Measurements from ENCODE around the gene PDC. TPM values are rescaled to one million over a fixed set of nuclear protein-coding genes. Genes with fewer than 3 reads are reported as not detected.

The PDC gene
- total RNA-seq, 6 experiments from 2014 or later, result 0.17 TPM; not detected in 4

DNA sequence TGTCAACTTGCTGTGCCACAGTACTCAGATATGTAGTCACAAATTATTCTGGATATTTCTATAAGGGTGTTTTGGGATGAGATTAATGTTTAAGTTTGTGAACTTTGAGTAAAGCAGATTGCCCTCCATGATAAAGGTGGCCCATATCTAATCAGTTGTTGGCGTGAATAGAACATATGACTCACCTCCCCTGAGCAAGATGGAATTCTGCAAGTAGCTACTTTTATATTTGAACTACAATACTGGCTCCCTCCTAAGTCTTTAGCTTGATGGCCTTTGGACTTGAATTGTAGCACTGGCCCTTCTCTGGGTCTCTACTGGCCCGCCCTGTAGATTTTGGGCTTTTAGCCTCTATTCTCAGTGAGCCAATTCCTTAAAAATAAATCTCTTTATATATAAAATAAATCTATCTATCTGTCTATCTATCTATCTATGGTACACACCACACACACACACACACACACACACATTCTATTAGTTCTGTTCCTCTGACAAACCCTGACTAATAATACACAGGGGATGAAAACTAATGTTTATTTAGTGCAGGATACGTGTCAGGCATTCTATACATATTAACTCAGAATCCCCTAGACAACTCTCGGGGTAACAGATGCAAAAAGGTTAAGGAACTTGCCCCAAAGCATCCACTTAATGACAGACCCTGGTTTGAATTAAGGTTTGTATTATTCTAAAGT is 37.9 kb upstream of the PDC start:
- peak overlapping the region; percentile 95 for H3K27ac Mint-ChIP-seq
- H3K36me3 Mint-ChIP-seq (ENCODE audit: low read depth), result peaks cover 8% of the 10 kb centered on the region
- no peaks in the 10 kb centered on the region for H3K9me3 Mint-ChIP-seq
- no peaks in the 10 kb centered on the region for H3K27me3 Mint-ChIP-seq (ENCODE audit: insufficient read depth)
- H3K4me3 Mint-ChIP-seq, result peak overlapping the region; percentile 28; the same call in 1 of the 2 replicates
- peaks cover 83% of the 10 kb centered on the region for H3K4me1 Mint-ChIP-seq (ENCODE audit: low read depth)
- DNase-seq, result peak; percentile 86
- no peak for TF ChIP-seq CTCF (IDR thresholded peaks at IDR 0.05)

DNA sequence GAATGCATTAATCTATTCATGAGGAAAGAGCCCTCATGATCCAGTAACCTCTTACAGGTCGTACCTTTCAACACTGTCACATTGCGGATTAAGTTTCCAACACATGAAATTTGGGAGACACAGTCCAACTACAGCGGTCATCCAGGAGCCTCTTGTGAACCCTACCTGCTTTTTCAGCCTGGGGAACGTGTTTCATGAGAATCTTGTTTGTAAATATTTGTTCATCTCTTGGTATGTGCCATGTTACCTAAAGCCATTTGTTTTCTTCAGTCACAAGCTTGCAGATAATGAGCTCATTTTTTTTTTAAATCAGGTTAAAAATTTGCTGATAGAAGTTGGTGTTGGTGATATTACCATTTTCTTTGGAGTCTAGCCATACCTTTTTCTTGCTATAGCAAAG is 37.2 kb upstream of the PDC start:
- H3K9me3 Mint-ChIP-seq, result no peaks in the 10 kb centered on the region
- peak overlapping the region; percentile 95 for H3K27ac Mint-ChIP-seq
- no peak overlapping the region for H3K4me3 Mint-ChIP-seq
- peaks cover 81% of the 10 kb centered on the region for H3K4me1 Mint-ChIP-seq (ENCODE audit: low read depth)
- H3K36me3 Mint-ChIP-seq (ENCODE audit: low read depth), result peaks cover 8% of the 10 kb centered on the region
- no peaks in the 10 kb centered on the region for H3K27me3 Mint-ChIP-seq (ENCODE audit: insufficient read depth)
- no peak for DNase-seq
- no peak for TF ChIP-seq CTCF (IDR thresholded peaks at IDR 0.05)

- Mint-ChIP-seq H3K9me3 (no peaks in the 10 kb centered on the region), H3K4me1 (ENCODE audit: low read depth) (peaks cover 81% of the 10 kb centered on the region), H3K36me3 (ENCODE audit: low read depth) (peaks cover 8% of the 10 kb centered on the region), H3K4me3 (no peak overlapping the region), H3K27ac (peak overlapping the region; percentile 95), H3K27me3 (ENCODE audit: insufficient read depth) (no peaks in the 10 kb centered on the region)
- no peak for TF ChIP-seq CTCF (IDR thresholded peaks at IDR 0.05)
- DNase-seq, result no peak
Observed at GRCh38 chr1:186497651-186498050, 36.7 kb upstream of the PDC start.

DNA sequence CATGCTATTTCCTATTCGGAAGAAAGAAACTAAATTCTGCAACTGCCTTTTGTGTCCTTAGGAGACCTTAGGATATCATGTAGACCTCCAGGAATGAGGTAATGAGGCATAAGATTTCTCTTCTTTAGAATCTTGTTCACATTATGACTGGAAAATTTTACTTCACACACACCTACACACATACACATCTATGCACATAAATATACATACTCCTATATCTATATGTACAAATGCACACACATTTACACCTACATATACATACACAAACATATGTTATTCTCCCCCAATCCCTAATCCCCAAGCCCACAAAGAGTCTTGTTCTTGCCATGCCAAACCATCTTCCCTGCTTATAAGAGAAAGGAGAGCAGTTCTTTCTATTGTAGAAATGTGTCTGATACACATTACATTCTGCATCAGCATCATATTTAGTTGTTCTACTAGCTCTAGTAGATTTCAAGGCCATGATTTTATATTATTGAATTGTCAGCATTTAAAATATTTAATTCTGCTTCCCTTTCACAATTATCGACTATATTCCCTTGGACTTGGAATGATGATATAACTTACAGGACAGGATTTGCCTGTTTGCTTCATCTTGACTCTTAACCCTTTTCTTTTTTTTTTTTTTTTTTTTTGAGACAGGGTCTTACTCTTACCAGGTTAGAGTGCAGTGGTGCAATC is 35.4 kb upstream of the PDC start:
- Mint-ChIP-seq H3K4me3 (no peak overlapping the region), H3K36me3 (ENCODE audit: low read depth) (peaks cover 8% of the 10 kb centered on the region), H3K27ac (no peak overlapping the region), H3K27me3 (ENCODE audit: insufficient read depth) (no peaks in the 10 kb centered on the region), H3K9me3 (no peaks in the 10 kb centered on the region), H3K4me1 (ENCODE audit: low read depth) (peaks cover 77% of the 10 kb centered on the region)
- DNase-seq, result no peak
- no peak for TF ChIP-seq CTCF (IDR thresholded peaks at IDR 0.05)

DNA sequence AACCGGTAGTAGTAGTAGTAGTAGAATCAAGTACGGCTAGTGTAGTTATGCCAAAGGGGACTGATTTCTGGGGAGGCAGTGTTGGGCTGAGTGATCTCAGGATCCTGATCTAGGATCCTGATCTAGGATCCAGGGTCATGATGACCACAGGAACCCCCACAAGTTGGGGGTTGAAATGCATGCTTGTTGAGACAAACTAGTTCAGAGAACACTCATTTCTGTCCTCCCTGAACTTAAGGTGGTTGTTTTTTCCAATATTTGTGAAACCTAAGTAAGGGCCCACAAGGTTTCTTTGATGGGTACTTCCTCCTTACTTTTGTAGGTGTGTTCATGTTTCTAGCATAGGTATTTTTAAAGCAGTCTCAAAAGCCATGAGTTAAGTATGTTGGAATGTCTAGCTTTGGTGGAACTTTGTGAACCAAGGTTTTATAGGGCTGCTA is 33.9 kb upstream of the PDC start:
- peak overlapping the region; percentile 61; the same call in 1 of the 2 replicates for H3K27ac Mint-ChIP-seq
- no peak for TF ChIP-seq CTCF (IDR thresholded peaks at IDR 0.05)
- no peak overlapping the region for H3K4me3 Mint-ChIP-seq
- peaks cover 63% of the 10 kb centered on the region for H3K4me1 Mint-ChIP-seq (ENCODE audit: low read depth)
- peaks cover under 1% of the 10 kb centered on the region for H3K36me3 Mint-ChIP-seq (ENCODE audit: low read depth)
- no peaks in the 10 kb centered on the region for H3K27me3 Mint-ChIP-seq (ENCODE audit: insufficient read depth)
- H3K9me3 Mint-ChIP-seq, result no peaks in the 10 kb centered on the region
- no peak for DNase-seq

Measured in HFFc6 (cell line).